ENCODE results near the gene SHC4. TPM values are rescaled to one million over a fixed set of nuclear protein-coding genes. Genes with fewer than 3 reads are reported as not detected.

The SHC4 gene
- total and polyA plus RNA-seq, 9 of the 15 experiments (the other 6 are each of a cell fraction or from before 2014, with no cell fraction given) = 0.43 to 1.2 (median 0.67) TPM

GRCh38 chr15:48800811-48801455 lies 162.8 kb downstream of the SHC4 start (continued):
- TF ChIP-seq, protein P1, sequence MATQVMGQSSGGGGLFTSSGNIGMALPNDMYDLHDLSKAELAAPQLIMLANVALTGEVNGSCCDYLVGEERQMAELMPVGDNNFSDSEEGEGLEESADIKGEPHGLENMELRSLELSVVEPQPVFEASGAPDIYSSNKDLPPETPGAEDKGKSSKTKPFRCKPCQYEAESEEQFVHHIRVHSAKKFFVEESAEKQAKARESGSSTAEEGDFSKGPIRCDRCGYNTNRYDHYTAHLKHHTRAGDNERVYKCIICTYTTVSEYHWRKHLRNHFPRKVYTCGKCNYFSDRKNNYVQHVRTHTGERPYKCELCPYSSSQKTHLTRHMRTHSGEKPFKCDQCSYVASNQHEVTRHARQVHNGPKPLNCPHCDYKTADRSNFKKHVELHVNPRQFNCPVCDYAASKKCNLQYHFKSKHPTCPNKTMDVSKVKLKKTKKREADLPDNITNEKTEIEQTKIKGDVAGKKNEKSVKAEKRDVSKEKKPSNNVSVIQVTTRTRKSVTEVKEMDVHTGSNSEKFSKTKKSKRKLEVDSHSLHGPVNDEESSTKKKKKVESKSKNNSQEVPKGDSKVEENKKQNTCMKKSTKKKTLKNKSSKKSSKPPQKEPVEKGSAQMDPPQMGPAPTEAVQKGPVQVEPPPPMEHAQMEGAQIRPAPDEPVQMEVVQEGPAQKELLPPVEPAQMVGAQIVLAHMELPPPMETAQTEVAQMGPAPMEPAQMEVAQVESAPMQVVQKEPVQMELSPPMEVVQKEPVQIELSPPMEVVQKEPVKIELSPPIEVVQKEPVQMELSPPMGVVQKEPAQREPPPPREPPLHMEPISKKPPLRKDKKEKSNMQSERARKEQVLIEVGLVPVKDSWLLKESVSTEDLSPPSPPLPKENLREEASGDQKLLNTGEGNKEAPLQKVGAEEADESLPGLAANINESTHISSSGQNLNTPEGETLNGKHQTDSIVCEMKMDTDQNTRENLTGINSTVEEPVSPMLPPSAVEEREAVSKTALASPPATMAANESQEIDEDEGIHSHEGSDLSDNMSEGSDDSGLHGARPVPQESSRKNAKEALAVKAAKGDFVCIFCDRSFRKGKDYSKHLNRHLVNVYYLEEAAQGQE (IDR thresholded peaks at IDR 0.05; ENCODE audit: borderline replicate concordance) = peak; percentile 36; the same call in 1 of the 2 replicates
- TF ChIP-seq, protein P1 (CRISPR knock-in tag; IDR thresholded peaks at IDR 0.05; ENCODE audit: low read depth) = no peak
- TF ChIP-seq CEBPG (CRISPR knock-in tag; IDR thresholded peaks at IDR 0.05) (no peak), CEBPG (tag; conservative IDR thresholded peaks at IDR 0.05 in 1 of 2, IDR thresholded peaks at IDR 0.05 in 1 of 2) (peak in 1 of 2 experiments; percentile 18; a peak in 1 of 4 replicates), DEAF1 (CRISPR knock-in tag; IDR thresholded peaks at IDR 0.05) (peak; percentile 42), ZNF274 (IDR thresholded peaks at IDR 0.05; ENCODE audit: borderline replicate concordance, low read depth, low read length) (no peak)

Measured in K562 (cell line).